Sigmoid colon (tissue), 7 donors: ENCODE results near the gene CDKN3. TPM values are rescaled to one million over a fixed set of nuclear protein-coding genes. Genes with fewer than 3 reads are reported as not detected.

Experiments
- DNase-seq: peaks from one replicate; pipeline ENCODE4 v3.0.0-alpha.2; 2019
- H3K27ac ChIP-seq, 4 donors: fragments of 200-600 bp; sonication (generic); one replicate each; pipeline ENCODE4 v1.5.1; 2016 to 2019; ENCODE audit warnings: mild to moderate bottlenecking in 1 of 4
- H3K27me3 ChIP-seq, 3 donors: fragments of 200-600 bp; sonication (generic); one replicate each; pipeline ENCODE4 v1.5.1; 2019; ENCODE audit warnings: mild to moderate bottlenecking in 1 of 3
- H3K36me3 ChIP-seq, 4 donors: fragments of 200-600 bp; sonication (generic); one replicate each; pipeline ENCODE4 v1.5.1; 2016 to 2019
- H3K4me1 ChIP-seq, 4 donors: fragments of 200-600 bp; sonication (generic); one replicate each; pipeline ENCODE4 v1.5.1; 2017 to 2019
- H3K4me3 ChIP-seq, 4 donors: fragments of 200-600 bp; sonication (generic); one replicate each; pipeline ENCODE4 v1.5.1; 2017 to 2019; ENCODE audit warnings: mild to moderate bottlenecking in 2 of 4, moderate library complexity in 1 of 4
- H3K9me3 ChIP-seq, 4 donors: fragments of 200-600 bp in 3 of 4; sonication (generic) in 3 of 4; one replicate each; pipeline versions ENCODE4 v1.5.1 to v1.6.1; 2013 to 2019
- EP300 ChIP-seq, 4 donors: sonication (generic); formaldehyde crosslinking; IDR thresholded peaks; one replicate each; pipeline ENCODE4 v1.6.1; 2017; ENCODE audit warnings: antibody characterized with exemption in 4 of 4
- POLR2A ChIP-seq, 2 donors: fragments of 450-650 bp; IDR thresholded peaks; one replicate each; pipeline ENCODE4 v1.6.1; 2016; ENCODE audit warnings: antibody characterized with exemption in 2 of 2, mild to moderate bottlenecking in 2 of 2, moderate library complexity in 2 of 2
- POLR2AphosphoS5 ChIP-seq, 4 donors: sonication (generic); formaldehyde crosslinking; IDR thresholded peaks; one replicate each; pipeline ENCODE4 v1.6.1; 2017; ENCODE audit warnings: antibody characterized with exemption in 4 of 4
- WGBS, 2 donors: extraction: QIAGEN DNeasy Blood & Tissue Kit; methylation state at CpG; one replicate each; pipeline ENCODE4 v1.1.7; 2013; 5-methylcytosine and 5-hydroxymethylcytosine counted together
- intact Hi-C: fragments of 100-400 bp; cut with DNase I; formaldehyde crosslinking; loops from one replicate; pipeline ENCODE4 v1.15.1; 2023
- polyA plus RNA-seq, 3 donors: library from polyadenylated mRNA; stranded (reverse); fragments of 200-250 nt; gene quantifications; one replicate each; pipeline ENCODE4 v1.2.3, GENCODE V29; 2013
- total RNA-seq, 4 donors: library from RNA; depleted of rRNA; stranded (reverse); fragments of >200 nt; gene quantifications; one replicate each; pipeline ENCODE4 v1.1.0, GENCODE V29; 2016
- TF ChIP-seq, protein P1 (sequence below), 4 experiments: fragments of 450-650 bp in 3 of 4; fragments of 200-600 bp in 1 of 4; IDR thresholded peaks; one replicate each; pipeline ENCODE4 v1.5.1; 2016 to 2019; ENCODE audit warnings: antibody characterized with exemption in 4 of 4, mild to moderate bottlenecking in 3 of 4, moderate library complexity in 2 of 4
- donor health status: healthy with polysubstance abuse.
- donor health status: Bipolar disorder and iron deficiency.
- donor health status: healthy.

Gene CDKN3, protein sequence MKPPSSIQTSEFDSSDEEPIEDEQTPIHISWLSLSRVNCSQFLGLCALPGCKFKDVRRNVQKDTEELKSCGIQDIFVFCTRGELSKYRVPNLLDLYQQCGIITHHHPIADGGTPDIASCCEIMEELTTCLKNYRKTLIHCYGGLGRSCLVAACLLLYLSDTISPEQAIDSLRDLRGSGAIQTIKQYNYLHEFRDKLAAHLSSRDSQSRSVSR
- 1 to 10 TPM in 3 of 4 donors, not detected in 1; 1.1 to 2.4 (median 1.8) TPM for total RNA-seq
- polyA plus RNA-seq: 10 to 100 TPM; 10.8 to 41.8 (median 26.8) TPM

DNA sequence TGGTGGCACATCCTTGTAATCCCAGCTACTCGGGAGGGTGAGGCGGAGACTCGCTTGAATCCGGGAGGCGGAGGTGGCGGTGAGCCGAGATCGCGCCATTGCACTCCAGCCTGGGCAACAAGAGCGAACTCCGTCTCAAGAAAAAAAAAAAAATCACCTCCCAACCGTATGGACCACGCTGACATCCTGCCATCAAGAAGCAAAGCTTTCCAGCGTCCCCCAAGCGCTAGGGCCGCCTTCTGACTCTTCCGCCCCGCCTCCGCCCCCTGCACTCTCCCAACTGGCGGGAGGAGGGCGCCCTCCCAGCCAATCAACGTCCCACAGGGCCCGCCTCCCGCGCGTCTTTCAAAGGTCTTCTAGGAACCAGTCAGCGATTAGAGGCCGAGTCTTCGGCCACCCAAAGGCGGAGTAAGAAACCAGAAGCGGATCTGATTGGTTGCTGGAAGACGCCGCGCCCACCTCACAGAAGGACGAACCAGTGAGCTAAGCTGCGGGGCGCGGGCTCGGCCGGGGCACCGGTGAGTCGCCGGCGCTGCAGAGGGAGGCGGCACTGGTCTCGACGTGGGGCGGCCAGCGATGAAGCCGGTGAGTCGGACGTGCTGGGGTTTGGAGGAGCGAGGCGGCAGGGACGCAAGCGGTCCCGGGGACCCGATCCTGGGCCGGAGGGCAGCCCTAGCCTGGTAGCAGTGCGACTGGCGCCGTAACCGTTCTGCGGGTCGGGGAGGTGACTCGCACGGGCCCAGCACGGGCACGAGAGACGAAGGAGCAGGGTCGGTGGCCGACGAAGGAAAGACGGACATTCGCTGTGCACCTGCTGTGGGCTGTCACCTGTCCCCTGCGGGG, at the start of gene CDKN3:
Gene CDKN3 (plus strand): TSS at position 515 of the 843 bp plus-strand sequence. CDS start 62 bp downstream, at position 577.
- DNase-seq: peak; percentile 99
- TF ChIP-seq, protein P1, sequence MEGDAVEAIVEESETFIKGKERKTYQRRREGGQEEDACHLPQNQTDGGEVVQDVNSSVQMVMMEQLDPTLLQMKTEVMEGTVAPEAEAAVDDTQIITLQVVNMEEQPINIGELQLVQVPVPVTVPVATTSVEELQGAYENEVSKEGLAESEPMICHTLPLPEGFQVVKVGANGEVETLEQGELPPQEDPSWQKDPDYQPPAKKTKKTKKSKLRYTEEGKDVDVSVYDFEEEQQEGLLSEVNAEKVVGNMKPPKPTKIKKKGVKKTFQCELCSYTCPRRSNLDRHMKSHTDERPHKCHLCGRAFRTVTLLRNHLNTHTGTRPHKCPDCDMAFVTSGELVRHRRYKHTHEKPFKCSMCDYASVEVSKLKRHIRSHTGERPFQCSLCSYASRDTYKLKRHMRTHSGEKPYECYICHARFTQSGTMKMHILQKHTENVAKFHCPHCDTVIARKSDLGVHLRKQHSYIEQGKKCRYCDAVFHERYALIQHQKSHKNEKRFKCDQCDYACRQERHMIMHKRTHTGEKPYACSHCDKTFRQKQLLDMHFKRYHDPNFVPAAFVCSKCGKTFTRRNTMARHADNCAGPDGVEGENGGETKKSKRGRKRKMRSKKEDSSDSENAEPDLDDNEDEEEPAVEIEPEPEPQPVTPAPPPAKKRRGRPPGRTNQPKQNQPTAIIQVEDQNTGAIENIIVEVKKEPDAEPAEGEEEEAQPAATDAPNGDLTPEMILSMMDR (IDR thresholded peaks at IDR 0.05): peak in 3 of 4 experiments; percentile 29 to 47 (median 42)
- TF ChIP-seq POLR2AphosphoS5 (IDR thresholded peaks at IDR 0.05): peak; percentile 58 to 92 (median 66)
- TF ChIP-seq POLR2A (IDR thresholded peaks at IDR 0.05): peak; percentile 21 to 60
- no peak for TF ChIP-seq EP300 (IDR thresholded peaks at IDR 0.05)
- intact Hi-C loops: loop anchor here (5.0 kb wide), 1 partner anchor 46 kb away; the partner anchor contains the start of gene CNIH1
- Histone ChIP-seq H3K9me3 (no peaks in the 10 kb centered on the region), H3K27ac (peak within 1 kb of the TSS in 3 of 4 donors; percentile 20 to 65 (median 54)), H3K4me1 (peaks cover 0 to 15% (median 7%) of the 10 kb centered on the region in 4 donors), H3K36me3 (no peaks in the 10 kb centered on the region), H3K27me3 (no peaks in the 10 kb centered on the region), H3K4me3 (peak within 1 kb of the TSS; percentile 43 to 84 (median 68))
- WGBS, 2 donors: 1% methylated on average over 76 of the region's 76 CpGs

DNA sequence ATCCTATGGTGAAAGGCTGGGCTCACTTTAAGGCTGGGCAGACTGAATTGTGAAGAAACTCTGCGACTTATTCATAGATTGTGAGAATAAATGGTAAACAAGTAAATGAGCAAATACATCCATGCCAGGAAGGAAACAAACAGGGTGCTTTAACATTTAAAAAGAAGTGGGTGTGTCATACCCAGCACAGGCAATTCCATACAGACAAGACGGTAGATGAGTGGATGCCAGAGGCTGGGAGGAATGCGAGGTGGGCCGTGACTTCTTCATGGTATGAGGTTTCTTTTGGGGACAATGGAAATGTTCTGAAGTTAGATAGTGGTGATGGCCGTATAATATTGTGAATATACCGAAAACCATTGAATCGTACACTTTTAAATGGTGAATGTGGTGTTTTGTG, 49.8 kb upstream of the CDKN3 start:
- H3K27ac ChIP-seq: no peak overlapping the region
- intact Hi-C loops: loop anchor here (5.0 to 10.0 kb wide), 3 partner anchors 172 to 1050 kb away; no protein-coding TSS in a partner anchor
- H3K4me3 ChIP-seq: no peak overlapping the region
- no peaks in the 10 kb centered on the region for H3K36me3 ChIP-seq
- H3K9me3 ChIP-seq: no peaks in the 10 kb centered on the region
- no peaks in the 10 kb centered on the region for H3K27me3 ChIP-seq
- H3K4me1 ChIP-seq: no peaks in the 10 kb centered on the region
- no peak for DNase-seq
- 86 to 93% methylated on average over 7 of the region's 7 CpGs for WGBS, 2 donors
- TF ChIP-seq, protein P1 (IDR thresholded peaks at IDR 0.05): no peak
- no peak for TF ChIP-seq POLR2AphosphoS5 (IDR thresholded peaks at IDR 0.05)
- no peak for TF ChIP-seq POLR2A (IDR thresholded peaks at IDR 0.05)
- no peak for TF ChIP-seq EP300 (IDR thresholded peaks at IDR 0.05)

DNA sequence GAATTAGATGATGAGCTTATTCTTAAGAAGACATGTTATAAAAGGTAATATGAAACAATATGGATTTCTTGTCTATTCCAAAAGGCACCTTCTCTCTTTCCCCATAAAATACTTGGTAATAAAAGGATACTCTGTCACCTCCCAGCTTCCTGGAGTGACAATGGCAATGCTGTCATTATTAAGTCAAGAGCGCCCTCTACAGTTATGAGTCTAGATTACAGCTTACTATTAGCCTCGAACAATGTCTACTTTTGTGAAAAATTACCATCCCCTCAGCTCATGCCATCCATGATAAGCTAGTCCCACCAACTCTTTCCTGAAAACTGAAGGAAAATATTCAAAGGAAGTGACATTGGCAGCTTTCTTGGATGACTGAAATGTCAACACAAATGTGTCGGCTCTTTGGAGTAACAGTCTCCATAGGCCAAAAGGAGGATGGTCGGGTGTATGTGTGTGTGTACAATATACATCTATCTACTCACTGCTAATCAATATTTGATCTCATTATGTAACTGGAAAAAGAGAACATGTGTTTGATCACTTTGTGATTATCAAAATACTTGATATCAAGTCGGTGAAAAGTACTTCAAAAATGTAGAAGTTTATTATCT, 48.7 kb upstream of the CDKN3 start:
- no peaks in the 10 kb centered on the region for H3K36me3 ChIP-seq
- no peaks in the 10 kb centered on the region for H3K9me3 ChIP-seq
- WGBS, 2 donors: 15 to 38% methylated on average over 5 of the region's 5 CpGs
- DNase-seq: no peak
- intact Hi-C loops: loop anchor here (5.0 to 10.0 kb wide), 3 partner anchors 173 to 1051 kb away; no protein-coding TSS in a partner anchor
- no peaks in the 10 kb centered on the region for H3K4me1 ChIP-seq
- no peak overlapping the region for H3K4me3 ChIP-seq
- peak overlapping the region in 1 of 4 donors; percentile 56 for H3K27ac ChIP-seq
- no peak for TF ChIP-seq POLR2AphosphoS5 (IDR thresholded peaks at IDR 0.05)
- TF ChIP-seq, protein P1 (IDR thresholded peaks at IDR 0.05): peak; percentile 12 to 61 (median 49)
- TF ChIP-seq EP300 (IDR thresholded peaks at IDR 0.05): no peak
- no peak for TF ChIP-seq POLR2A (IDR thresholded peaks at IDR 0.05)
- H3K27me3 ChIP-seq: no peaks in the 10 kb centered on the region

DNA sequence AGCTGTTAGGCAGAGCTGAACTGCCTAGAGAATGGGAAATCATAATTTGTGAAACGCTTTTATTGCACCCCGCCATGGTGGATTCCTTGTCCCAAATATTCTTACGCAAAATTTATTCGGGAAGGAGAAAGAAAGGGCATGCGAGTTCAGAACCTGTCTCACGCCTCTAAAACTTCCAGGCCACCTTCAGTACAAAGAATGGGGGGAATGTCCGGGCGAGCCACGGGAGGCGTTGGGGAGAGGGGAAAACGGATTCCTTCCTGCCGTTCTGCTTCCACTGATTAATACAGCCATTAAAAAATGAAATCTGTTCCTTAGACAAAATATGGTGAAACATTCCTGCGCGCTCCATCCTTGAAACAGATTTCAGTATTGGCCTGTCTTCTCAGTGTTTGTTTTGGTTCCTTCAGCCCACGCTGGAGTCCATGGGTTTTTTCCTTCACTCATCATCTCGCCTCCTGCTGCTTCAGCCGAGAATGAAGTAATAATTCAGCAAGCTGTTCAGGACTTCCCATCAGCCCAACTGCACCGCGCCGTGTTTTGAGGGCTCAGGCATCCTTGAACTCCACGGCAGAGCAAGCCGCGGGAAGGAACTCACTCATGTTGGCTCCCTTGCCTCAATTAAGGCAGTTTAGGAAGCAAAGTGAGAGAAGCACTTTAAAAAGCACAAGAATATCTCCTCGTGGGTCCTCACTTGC, 47.7 kb upstream of the CDKN3 start:
- 63 to 78% methylated on average over 24 of the region's 24 CpGs for WGBS, 2 donors
- Histone ChIP-seq H3K36me3 (no peaks in the 10 kb centered on the region), H3K9me3 (no peaks in the 10 kb centered on the region), H3K4me3 (peak overlapping the region in 1 of 4 donors; percentile 20), H3K4me1 (no peaks in the 10 kb centered on the region), H3K27ac (peak overlapping the region in 3 of 4 donors; percentile 41 to 56 (median 52)), H3K27me3 (no peaks in the 10 kb centered on the region)
- peak; percentile 69 for DNase-seq
- intact Hi-C loops: loop anchor here (5.0 to 10.0 kb wide), 3 partner anchors 174 to 1052 kb away; no protein-coding TSS in a partner anchor
- TF ChIP-seq POLR2AphosphoS5 (IDR thresholded peaks at IDR 0.05) (no peak), EP300 (IDR thresholded peaks at IDR 0.05) (no peak), POLR2A (IDR thresholded peaks at IDR 0.05) (no peak)
- TF ChIP-seq, protein P1 (IDR thresholded peaks at IDR 0.05): no peak
